HG03378 (cell line): ENCODE results near the gene SPRY4.
"Not testable (repeated sequence)": the region's sequence is repeated elsewhere in the genome, so short reads cannot be mapped to it uniquely, and the experiment has no call there.

ENCODE experiments used
- ATAC-seq: cut with Tn5 transposase; IDR thresholded peaks from one replicate; pipeline ENCODE4 v1.9.1; 2021; ENCODE audit warnings: mild to moderate bottlenecking, moderate library complexity; ENCODE audit not compliant: unreplicated experiment

SPRY4 gene

GRCh38 chr5:142324871-142325724 lies at the start of gene SPRY4:
Gene SPRY4 (minus strand): TSS chr5:142325021. CDS start chr5:142315108, 9,913 bp downstream.
- ATAC-seq, result peak; percentile 74

- no peak for ATAC-seq
Measured at GRCh38 chr5:142368529-142368928, 43.7 kb upstream of the SPRY4 start.

- ATAC-seq, result peak; percentile 50
Measured at GRCh38 chr5:142366007-142366406, 41.2 kb upstream of the SPRY4 start.

- peak; percentile 60 for ATAC-seq
Measured at GRCh38 chr5:142364251-142365145, 39.7 kb upstream of the SPRY4 start.

GRCh38 chr5:142363619-142363963 lies 38.8 kb upstream of the SPRY4 start:
- no peak for ATAC-seq

GRCh38 chr5:142362193-142362592 lies 37.4 kb upstream of the SPRY4 start:
- not testable (repeated sequence) for ATAC-seq

GRCh38 chr5:142360607-142361120 lies 35.8 kb upstream of the SPRY4 start:
- ATAC-seq, result no peak

GRCh38 chr5:142360051-142360498 lies 35.3 kb upstream of the SPRY4 start:
- ATAC-seq, result no peak

- no peak for ATAC-seq
Measured at GRCh38 chr5:142358648-142359047, 33.8 kb upstream of the SPRY4 start.

- no peak for ATAC-seq
Measured at GRCh38 chr5:142358121-142358520, 33.3 kb upstream of the SPRY4 start.

- no peak for ATAC-seq
Measured at GRCh38 chr5:142357469-142358090, 32.8 kb upstream of the SPRY4 start.

GRCh38 chr5:142356716-142357468 lies 32.1 kb upstream of the SPRY4 start:
- peak; percentile 94 for ATAC-seq

GRCh38 chr5:142356349-142356715 lies 31.5 kb upstream of the SPRY4 start:
- no peak for ATAC-seq

- no peak for ATAC-seq
Measured at GRCh38 chr5:142353071-142353472, 28.3 kb upstream of the SPRY4 start.

GRCh38 chr5:142350021-142350420 lies 25.2 kb upstream of the SPRY4 start:
- no peak for ATAC-seq

GRCh38 chr5:142346706-142347105 lies 21.9 kb upstream of the SPRY4 start:
- no peak for ATAC-seq

GRCh38 chr5:142344915-142345314 lies 20.1 kb upstream of the SPRY4 start:
- not testable (repeated sequence) for ATAC-seq

GRCh38 chr5:142343531-142343930 lies 18.7 kb upstream of the SPRY4 start:
- ATAC-seq, result no peak

GRCh38 chr5:142342128-142342981 lies 17.5 kb upstream of the SPRY4 start:
- ATAC-seq, result no peak
